ENCODE measurements around the gene LAMB4.

DNA sequence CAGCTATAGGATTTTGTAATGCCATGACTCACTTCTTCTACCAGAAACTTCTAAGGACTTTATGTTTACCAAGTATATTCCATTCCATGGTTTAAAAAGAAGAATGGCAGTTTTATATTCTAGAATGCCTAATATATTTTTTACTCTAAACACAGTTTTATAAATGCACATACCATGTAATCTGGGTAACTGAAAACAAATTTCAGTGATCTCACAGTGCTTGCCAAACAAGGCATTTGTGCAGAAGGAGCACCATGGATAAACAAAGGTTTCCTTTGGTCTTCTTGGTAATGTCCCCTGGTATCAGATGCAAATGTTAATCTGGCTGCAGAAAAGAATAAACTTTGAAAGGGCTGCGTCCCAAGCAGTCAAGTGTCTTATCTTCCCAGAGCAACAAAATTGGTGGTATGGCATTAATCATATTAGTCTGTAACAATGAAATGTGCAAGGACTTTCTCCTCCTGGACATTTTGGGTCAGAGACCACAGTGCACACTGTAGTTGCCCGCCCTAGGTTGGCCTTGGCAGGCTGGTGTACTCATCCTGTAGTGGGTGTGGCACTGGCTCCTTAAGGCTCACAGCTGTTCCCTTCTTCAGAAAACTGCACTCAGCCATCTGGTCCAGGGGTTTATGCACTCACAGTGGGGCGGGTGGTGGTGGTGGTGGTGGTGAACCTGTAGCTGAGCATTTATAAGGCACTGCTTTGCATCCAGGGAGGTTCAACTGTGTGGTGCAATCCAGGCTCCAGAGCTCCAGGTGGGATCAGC, 56.7 kb downstream of the LAMB4 start:
- TF ChIP-seq, protein P1, sequence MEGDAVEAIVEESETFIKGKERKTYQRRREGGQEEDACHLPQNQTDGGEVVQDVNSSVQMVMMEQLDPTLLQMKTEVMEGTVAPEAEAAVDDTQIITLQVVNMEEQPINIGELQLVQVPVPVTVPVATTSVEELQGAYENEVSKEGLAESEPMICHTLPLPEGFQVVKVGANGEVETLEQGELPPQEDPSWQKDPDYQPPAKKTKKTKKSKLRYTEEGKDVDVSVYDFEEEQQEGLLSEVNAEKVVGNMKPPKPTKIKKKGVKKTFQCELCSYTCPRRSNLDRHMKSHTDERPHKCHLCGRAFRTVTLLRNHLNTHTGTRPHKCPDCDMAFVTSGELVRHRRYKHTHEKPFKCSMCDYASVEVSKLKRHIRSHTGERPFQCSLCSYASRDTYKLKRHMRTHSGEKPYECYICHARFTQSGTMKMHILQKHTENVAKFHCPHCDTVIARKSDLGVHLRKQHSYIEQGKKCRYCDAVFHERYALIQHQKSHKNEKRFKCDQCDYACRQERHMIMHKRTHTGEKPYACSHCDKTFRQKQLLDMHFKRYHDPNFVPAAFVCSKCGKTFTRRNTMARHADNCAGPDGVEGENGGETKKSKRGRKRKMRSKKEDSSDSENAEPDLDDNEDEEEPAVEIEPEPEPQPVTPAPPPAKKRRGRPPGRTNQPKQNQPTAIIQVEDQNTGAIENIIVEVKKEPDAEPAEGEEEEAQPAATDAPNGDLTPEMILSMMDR (IDR thresholded peaks at IDR 0.05): no peak
- no peak for TF ChIP-seq POLR2A (IDR thresholded peaks at IDR 0.05)
